Renal cortex interstitium (tissue), 15 donors: Measurements from ENCODE around the gene MECP2. TPM values are rescaled to one million over a fixed set of nuclear protein-coding genes. Genes with fewer than 3 reads are reported as not detected.
"Not testable (repeated sequence)": the region's sequence is repeated elsewhere in the genome, so short reads cannot be mapped to it uniquely, and the experiment has no call there.

Source experiments
- DNase-seq, 11 donors: peaks; one replicate each; pipeline ENCODE4 v3.0.0-alpha.2; 2013; ENCODE audit warnings: low read depth in 9 of 11, low spot score in 4 of 11; ENCODE audit errors: extremely low read depth in 1 of 11
- long read RNA-seq, 16 experiments: transcript quantifications; one replicate each; lab custom pipeline, GENCODE V29; 2026
- polyA plus RNA-seq, 3 donors: library from polyadenylated mRNA; unstranded; fragments of 120-200 nt; gene quantifications; one replicate each; pipeline ENCODE4 v1.2.1, GENCODE V29; 2013; ENCODE audit not compliant: insufficient read length in 3 of 3

Gene MECP2
- polyA plus RNA-seq = 10 to 100 TPM; 27.1 to 34.2 (median 32.7) TPM
- long read RNA-seq, donor 1, partial matches to known transcripts = 0 of 3 reads
- long read RNA-seq, donor 1, other reads (novel, unspliced or antisense) = 0 of 3 reads
- long read RNA-seq, donor 2, partial matches to known transcripts = 5 of 7 reads
- long read RNA-seq, donor 2, other reads (novel, unspliced or antisense) = 0 of 7 reads
- long read RNA-seq, donor 3, full-length matches to known transcripts = 5 of 5 reads
- long read RNA-seq, donor 3, partial matches to known transcripts = 0 of 5 reads
- long read RNA-seq, donor 3, other reads (novel, unspliced or antisense) = 0 of 5 reads
- long read RNA-seq, donor 4, full-length matches to known transcripts = 3 of 3 reads
- long read RNA-seq, donor 4, partial matches to known transcripts = 0 of 3 reads
- long read RNA-seq, donor 4, other reads (novel, unspliced or antisense) = 0 of 3 reads
- long read RNA-seq, donor 5, full-length matches to known transcripts = 18 of 24 reads
- long read RNA-seq, donor 5, partial matches to known transcripts = 6 of 24 reads
- long read RNA-seq, donor 5, other reads (novel, unspliced or antisense) = 0 of 24 reads
- long read RNA-seq, donor 6, full-length matches to known transcripts = 16 of 16 reads
- long read RNA-seq, donor 6, partial matches to known transcripts = 0 of 16 reads
- long read RNA-seq, donor 6, other reads (novel, unspliced or antisense) = 0 of 16 reads
- long read RNA-seq, donor 7, full-length matches to known transcripts = 5 of 19 reads
- long read RNA-seq, donor 7, partial matches to known transcripts = 14 of 19 reads
- long read RNA-seq, donor 7, other reads (novel, unspliced or antisense) = 0 of 19 reads
- long read RNA-seq, donor 8, full-length matches to known transcripts = 19 of 27 reads
- long read RNA-seq, donor 8, partial matches to known transcripts = 8 of 27 reads
- long read RNA-seq, donor 8, other reads (novel, unspliced or antisense) = 0 of 27 reads
- long read RNA-seq, donor 9, full-length matches to known transcripts = 6 of 12 reads
- long read RNA-seq, donor 9, partial matches to known transcripts = 6 of 12 reads
- long read RNA-seq, donor 9, other reads (novel, unspliced or antisense) = 0 of 12 reads
- long read RNA-seq, donor 10, full-length matches to known transcripts = 9 of 9 reads
- long read RNA-seq, donor 10, partial matches to known transcripts = 0 of 9 reads
- long read RNA-seq, donor 10, other reads (novel, unspliced or antisense) = 0 of 9 reads
- long read RNA-seq, donor 11, full-length matches to known transcripts = 9 of 15 reads
- long read RNA-seq, donor 11, partial matches to known transcripts = 6 of 15 reads
- long read RNA-seq, donor 11, other reads (novel, unspliced or antisense) = 0 of 15 reads
- long read RNA-seq, donor 12, full-length matches to known transcripts = 3 of 3 reads
- long read RNA-seq, donor 12, partial matches to known transcripts = 0 of 3 reads
- long read RNA-seq, donor 12, other reads (novel, unspliced or antisense) = 0 of 3 reads
- long read RNA-seq, donor 13, full-length matches to known transcripts = 12 of 12 reads
- long read RNA-seq, donor 13, partial matches to known transcripts = 0 of 12 reads
- long read RNA-seq, donor 13, other reads (novel, unspliced or antisense) = 0 of 12 reads
- long read RNA-seq, donor 14, full-length matches to known transcripts = 7 of 7 reads
- long read RNA-seq, donor 14, partial matches to known transcripts = 0 of 7 reads
- long read RNA-seq, donor 14, other reads (novel, unspliced or antisense) = 0 of 7 reads
- long read RNA-seq, donor 15, full-length matches to known transcripts = 5 of 5 reads
- long read RNA-seq, donor 15, partial matches to known transcripts = 0 of 5 reads
- long read RNA-seq, donor 15, other reads (novel, unspliced or antisense) = 0 of 5 reads
- long read RNA-seq, donor 16, full-length matches to known transcripts = 22 of 42 reads
- long read RNA-seq, donor 16, partial matches to known transcripts = 20 of 42 reads
- long read RNA-seq, donor 16, other reads (novel, unspliced or antisense) = 0 of 42 reads

- DNase-seq = peak; percentile 64 to 91 (median 85)
Observed at GRCh38 chrX:154097589-154098541, at the start of gene MECP2. TSS of gene MECP2 (minus strand) at chrX:154097717.

- not testable (repeated sequence) for DNase-seq
Observed at GRCh38 chrX:154144010-154144409, 46.5 kb upstream of the MECP2 start, which contains the start of gene OPN1LW. TSS of gene OPN1LW (plus strand) at chrX:154144243. CDS start at chrX:154144284, 41 bp downstream.

GRCh38 chrX:154142950-154143745, 45.6 kb upstream of the MECP2 start:
- DNase-seq = no peak

- no peak for DNase-seq
Observed at GRCh38 chrX:154142386-154142785, 44.9 kb upstream of the MECP2 start.

GRCh38 chrX:154140742-154141141, 43.2 kb upstream of the MECP2 start:
- no peak for DNase-seq

GRCh38 chrX:154140206-154140605, 42.7 kb upstream of the MECP2 start:
- no peak for DNase-seq

- DNase-seq = no peak
Observed at GRCh38 chrX:154138857-154139256, 41.3 kb upstream of the MECP2 start.

GRCh38 chrX:154136627-154137161, 39.2 kb upstream of the MECP2 start:
- DNase-seq = peak in 6 of 11 donors; percentile 49 to 67 (median 60)

- no peak for DNase-seq
Observed at GRCh38 chrX:154135458-154136229, 38.1 kb upstream of the MECP2 start.

- no peak for DNase-seq
Observed at GRCh38 chrX:154132366-154132765, 34.8 kb upstream of the MECP2 start.

GRCh38 chrX:154131955-154132354, 34.4 kb upstream of the MECP2 start:
- no peak for DNase-seq

GRCh38 chrX:154126101-154126500, 28.6 kb upstream of the MECP2 start:
- DNase-seq = no peak

GRCh38 chrX:154125391-154126040, 28.0 kb upstream of the MECP2 start:
- no peak for DNase-seq
